ENCODE measurements around the gene TMEM53. TPM values are rescaled to one million over a fixed set of nuclear protein-coding genes. Genes with fewer than 3 reads are reported as not detected.
A peak's percentile ranks its signal among the peaks of the same experiment; 100 is the strongest.

Gene TMEM53
- total RNA-seq, 1 experiment from 2014 or later = 6.2 TPM

DNA sequence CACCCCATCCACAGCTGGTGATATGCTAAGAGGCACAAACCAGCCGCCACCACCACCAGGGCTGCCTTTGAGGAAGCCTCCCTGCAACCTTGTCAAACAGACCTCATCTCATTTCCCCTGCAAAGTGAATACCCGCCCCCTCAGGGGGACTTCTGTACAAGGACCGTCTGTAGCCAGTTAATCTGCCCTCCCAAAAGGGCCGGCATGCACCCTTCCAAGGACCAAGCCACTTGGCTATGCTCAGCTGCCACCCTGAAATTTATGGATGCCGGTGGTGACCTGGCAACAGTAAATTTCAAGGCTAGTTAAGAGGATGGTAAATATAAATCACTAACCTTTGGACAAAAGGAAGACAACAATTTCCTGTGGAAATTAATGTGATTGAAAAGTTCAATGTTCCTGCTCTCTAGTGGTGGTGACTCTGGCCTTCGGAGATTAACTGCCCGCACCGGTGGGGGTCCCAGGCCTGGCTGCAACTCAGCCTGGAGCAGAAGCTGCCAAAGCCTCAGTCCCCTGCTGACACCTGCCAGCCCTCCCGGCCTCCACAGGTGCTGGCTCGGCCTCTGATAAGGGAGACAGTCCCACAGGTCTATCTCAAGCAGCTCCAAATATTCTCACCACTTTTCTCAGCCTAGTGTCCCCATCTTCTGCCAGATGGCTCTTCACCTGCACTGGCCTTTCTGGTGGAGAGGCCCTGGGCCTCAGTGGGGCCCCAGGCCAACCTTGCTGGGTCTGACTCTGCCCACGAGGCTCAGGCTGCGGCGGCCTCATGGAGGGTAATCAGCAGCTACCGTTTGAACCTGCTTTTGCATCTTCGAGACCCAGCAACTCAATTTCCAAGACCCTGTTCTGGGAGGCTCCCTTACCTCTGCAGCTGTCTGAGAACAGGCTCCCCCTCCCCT lies 12.2 kb downstream of the TMEM53 start:
- H2BK12ac ChIP-seq (ENCODE audit: insufficient read length, low read depth, low read length) = no peak overlapping the region
- WGBS (ENCODE audit: extremely low coverage, insufficient read length, low lambda C conversion rate) = no CpG with 5 or more reads among the region's 15 CpGs
- no peak overlapping the region for H3K4me3 Mint-ChIP-seq

More for the DNA sequence above, 12.2 kb downstream of the TMEM53 start:
- H3K9me3 ChIP-seq (ENCODE audit: control insufficient read depth, low read depth, low read length) = no peaks in the 10 kb centered on the region
- H3K4me2 ChIP-seq (ENCODE audit: insufficient read depth, insufficient read length, low read length) = no peak overlapping the region
- no peaks in the 10 kb centered on the region for H4K20me1 ChIP-seq (ENCODE audit: control insufficient read depth, insufficient read depth, insufficient read length)
- H2BK5ac ChIP-seq (ENCODE audit: insufficient read length, low read length) = no peak overlapping the region
- no peak overlapping the region for H2AK5ac ChIP-seq (ENCODE audit: insufficient read length, low read length)
- H2BK120ac ChIP-seq (ENCODE audit: low read depth, low read length, poor library complexity, severe bottlenecking) = no peak overlapping the region
- H3K36me3 Mint-ChIP-seq (ENCODE audit: insufficient read depth in 1 of 3, low read depth in 3 of 3) = no peaks in the 10 kb centered on the region
- TF ChIP-seq, protein P1, sequence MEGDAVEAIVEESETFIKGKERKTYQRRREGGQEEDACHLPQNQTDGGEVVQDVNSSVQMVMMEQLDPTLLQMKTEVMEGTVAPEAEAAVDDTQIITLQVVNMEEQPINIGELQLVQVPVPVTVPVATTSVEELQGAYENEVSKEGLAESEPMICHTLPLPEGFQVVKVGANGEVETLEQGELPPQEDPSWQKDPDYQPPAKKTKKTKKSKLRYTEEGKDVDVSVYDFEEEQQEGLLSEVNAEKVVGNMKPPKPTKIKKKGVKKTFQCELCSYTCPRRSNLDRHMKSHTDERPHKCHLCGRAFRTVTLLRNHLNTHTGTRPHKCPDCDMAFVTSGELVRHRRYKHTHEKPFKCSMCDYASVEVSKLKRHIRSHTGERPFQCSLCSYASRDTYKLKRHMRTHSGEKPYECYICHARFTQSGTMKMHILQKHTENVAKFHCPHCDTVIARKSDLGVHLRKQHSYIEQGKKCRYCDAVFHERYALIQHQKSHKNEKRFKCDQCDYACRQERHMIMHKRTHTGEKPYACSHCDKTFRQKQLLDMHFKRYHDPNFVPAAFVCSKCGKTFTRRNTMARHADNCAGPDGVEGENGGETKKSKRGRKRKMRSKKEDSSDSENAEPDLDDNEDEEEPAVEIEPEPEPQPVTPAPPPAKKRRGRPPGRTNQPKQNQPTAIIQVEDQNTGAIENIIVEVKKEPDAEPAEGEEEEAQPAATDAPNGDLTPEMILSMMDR (conservative IDR thresholded peaks at IDR 0.05) = no peak
- peak overlapping the region in 1 of 3 experiments; percentile 62; a peak in 2 of 7 replicates for H3K27ac Mint-ChIP-seq
- no peak overlapping the region for H4K91ac ChIP-seq (ENCODE audit: insufficient read length, low read depth, low read length)
- no peak overlapping the region for H2BK20ac ChIP-seq (ENCODE audit: low read depth, low read length, poor library complexity, severe bottlenecking)
- no peak overlapping the region for H3K4ac ChIP-seq (ENCODE audit: low read depth, low read length)
- no peak overlapping the region for H4K5ac ChIP-seq (ENCODE audit: insufficient read length, low read depth, low read length)
- no peaks in the 10 kb centered on the region for H3K79me1 ChIP-seq (ENCODE audit: insufficient read depth, low read depth, low read length, poor library complexity, severe bottlenecking)
- no peak overlapping the region for H3K14ac ChIP-seq (ENCODE audit: insufficient read depth, low read length)
- H3K9ac ChIP-seq (ENCODE audit: extremely low read depth, insufficient read length, low read length) = no peak overlapping the region
- H3K4me1 Mint-ChIP-seq = peaks cover 15 to 19% of the 10 kb centered on the region in 2 experiments
- H3K9me3 Mint-ChIP-seq = no peaks in the 10 kb centered on the region; a peak in 1 of 5 replicates
- no peak for DNase-seq
- no peak overlapping the region for H2BK15ac ChIP-seq (ENCODE audit: low read depth, low read length)
- peaks cover 4% of the 10 kb centered on the region; the same call in 1 of the 2 replicates for H3K4me1 ChIP-seq (ENCODE audit: insufficient read depth, low read length)
- H3K27ac ChIP-seq (ENCODE audit: insufficient read length, low read depth, low read length) = no peak overlapping the region
- H4K8ac ChIP-seq (replicated peaks; ENCODE audit: insufficient read length, low read depth, low read length) = no peak overlapping the region
- no peak overlapping the region for H2AFZ ChIP-seq (ENCODE audit: low read length)
- no peaks in the 10 kb centered on the region for H3K79me2 ChIP-seq (ENCODE audit: insufficient read depth, low read length)
- no peaks in the 10 kb centered on the region for H3K27me3 Mint-ChIP-seq (ENCODE audit: low read depth)
- H3K56ac ChIP-seq (ENCODE audit: insufficient read length, low read depth, low read length) = no peak overlapping the region
- H3K27me3 ChIP-seq (ENCODE audit: insufficient read depth, low read length) = no peaks in the 10 kb centered on the region
- H3T11ph ChIP-seq (ENCODE audit: low read length) = no peak overlapping the region
- H3K23me2 ChIP-seq (ENCODE audit: insufficient read length, low read depth, low read length, poor library complexity, severe bottlenecking) = no peaks in the 10 kb centered on the region
- H3K18ac ChIP-seq (ENCODE audit: insufficient read length, low read depth, low read length) = no peak overlapping the region
- no peak overlapping the region for H3K23ac ChIP-seq (ENCODE audit: insufficient read length, low read depth, low read length)
